Measurements from ENCODE around the gene SPSB4. TPM values are rescaled to one million over a fixed set of nuclear protein-coding genes. Genes with fewer than 3 reads are reported as not detected.

Gene SPSB4
- total RNA-seq, 1 donor from 2014 or later, result 1.2 TPM

- DNase-seq, result no peak
- Histone ChIP-seq H3K4me3 (no peak overlapping the region), H3K36me3 (no peaks in the 10 kb centered on the region), H3K4me1 (no peaks in the 10 kb centered on the region), H3K27ac (no peak overlapping the region), H3K27me3 (no peaks in the 10 kb centered on the region), H3K9me3 (no peaks in the 10 kb centered on the region)
- TF ChIP-seq, protein P1, sequence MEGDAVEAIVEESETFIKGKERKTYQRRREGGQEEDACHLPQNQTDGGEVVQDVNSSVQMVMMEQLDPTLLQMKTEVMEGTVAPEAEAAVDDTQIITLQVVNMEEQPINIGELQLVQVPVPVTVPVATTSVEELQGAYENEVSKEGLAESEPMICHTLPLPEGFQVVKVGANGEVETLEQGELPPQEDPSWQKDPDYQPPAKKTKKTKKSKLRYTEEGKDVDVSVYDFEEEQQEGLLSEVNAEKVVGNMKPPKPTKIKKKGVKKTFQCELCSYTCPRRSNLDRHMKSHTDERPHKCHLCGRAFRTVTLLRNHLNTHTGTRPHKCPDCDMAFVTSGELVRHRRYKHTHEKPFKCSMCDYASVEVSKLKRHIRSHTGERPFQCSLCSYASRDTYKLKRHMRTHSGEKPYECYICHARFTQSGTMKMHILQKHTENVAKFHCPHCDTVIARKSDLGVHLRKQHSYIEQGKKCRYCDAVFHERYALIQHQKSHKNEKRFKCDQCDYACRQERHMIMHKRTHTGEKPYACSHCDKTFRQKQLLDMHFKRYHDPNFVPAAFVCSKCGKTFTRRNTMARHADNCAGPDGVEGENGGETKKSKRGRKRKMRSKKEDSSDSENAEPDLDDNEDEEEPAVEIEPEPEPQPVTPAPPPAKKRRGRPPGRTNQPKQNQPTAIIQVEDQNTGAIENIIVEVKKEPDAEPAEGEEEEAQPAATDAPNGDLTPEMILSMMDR (IDR thresholded peaks at IDR 0.05), result no peak
- no peak for ATAC-seq
- intact Hi-C loops (cut with DNase I), result no loop called here
These were observed 9.2 kb downstream of the SPSB4 start for GRCh38 chr3:141060327-141060726.

DNA sequence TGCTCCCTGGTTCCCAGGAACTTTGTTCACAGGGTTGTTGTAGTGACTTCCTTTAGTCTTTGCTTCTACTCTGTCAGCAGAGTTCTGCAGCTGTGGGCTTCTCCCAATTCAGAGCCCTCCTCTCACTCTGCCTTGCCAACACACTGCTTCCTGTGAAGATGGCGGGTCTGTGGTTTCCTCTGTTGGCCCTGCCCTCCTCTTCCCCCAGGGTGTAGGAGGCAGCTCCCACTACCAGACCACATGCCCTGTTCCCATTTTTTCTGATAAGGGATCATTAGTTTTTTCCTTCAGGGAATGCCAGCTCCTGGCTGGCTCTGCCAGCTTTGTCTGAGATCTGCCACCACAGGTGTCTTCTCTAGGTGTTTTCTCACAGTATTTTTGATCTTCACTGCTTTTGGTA is 12.7 kb downstream of the SPSB4 start:
- intact Hi-C loops (cut with DNase I), result no loop called here
- Histone ChIP-seq H3K36me3 (no peaks in the 10 kb centered on the region), H3K27me3 (no peaks in the 10 kb centered on the region), H3K4me1 (no peaks in the 10 kb centered on the region), H3K9me3 (no peaks in the 10 kb centered on the region), H3K4me3 (no peak overlapping the region), H3K27ac (no peak overlapping the region)
- TF ChIP-seq, protein P1 (IDR thresholded peaks at IDR 0.05), result no peak
- DNase-seq (peak; percentile 32), ATAC-seq (no peak)

GRCh38 chr3:141064255-141064926 is 13.2 kb downstream of the SPSB4 start:
- no peaks in the 10 kb centered on the region for H3K36me3 ChIP-seq
- TF ChIP-seq, protein P1 (IDR thresholded peaks at IDR 0.05), result no peak
- H3K4me1 ChIP-seq, result no peaks in the 10 kb centered on the region
- DNase-seq, result no peak
- H3K9me3 ChIP-seq, result no peaks in the 10 kb centered on the region
- H3K27me3 ChIP-seq, result no peaks in the 10 kb centered on the region
- intact Hi-C loops (cut with DNase I), result no loop called here
- no peak for ATAC-seq
- H3K4me3 ChIP-seq, result no peak overlapping the region
- H3K27ac ChIP-seq, result no peak overlapping the region

DNA sequence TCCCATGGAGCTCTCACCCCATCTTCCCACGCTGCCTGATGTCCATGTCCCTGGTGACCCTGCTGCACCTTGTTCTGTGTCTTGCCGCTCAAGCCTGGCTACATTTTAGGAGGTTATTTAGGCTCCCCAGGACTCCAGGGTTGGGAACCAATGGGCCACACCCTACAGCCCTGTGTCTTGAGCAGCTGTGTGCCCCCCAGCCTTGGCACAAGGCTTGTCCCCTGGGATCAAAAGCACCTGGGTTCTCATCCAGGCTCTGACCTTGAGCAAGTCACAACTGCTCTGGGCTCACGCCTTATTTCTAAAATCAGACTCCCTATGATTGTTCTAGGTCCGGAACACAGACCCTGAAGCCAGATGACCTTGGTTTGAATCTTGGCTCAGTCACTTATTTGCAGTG is 14.1 kb downstream of the SPSB4 start:
- DNase-seq (peak; percentile 30), ATAC-seq (no peak)
- H3K27ac ChIP-seq, result no peak overlapping the region
- TF ChIP-seq, protein P1 (IDR thresholded peaks at IDR 0.05), result no peak
- intact Hi-C loops (cut with DNase I), result no loop called here
- H3K27me3 ChIP-seq, result no peaks in the 10 kb centered on the region
- no peak overlapping the region for H3K4me3 ChIP-seq
- no peaks in the 10 kb centered on the region for H3K36me3 ChIP-seq
- no peaks in the 10 kb centered on the region for H3K9me3 ChIP-seq
- no peaks in the 10 kb centered on the region for H3K4me1 ChIP-seq

DNA sequence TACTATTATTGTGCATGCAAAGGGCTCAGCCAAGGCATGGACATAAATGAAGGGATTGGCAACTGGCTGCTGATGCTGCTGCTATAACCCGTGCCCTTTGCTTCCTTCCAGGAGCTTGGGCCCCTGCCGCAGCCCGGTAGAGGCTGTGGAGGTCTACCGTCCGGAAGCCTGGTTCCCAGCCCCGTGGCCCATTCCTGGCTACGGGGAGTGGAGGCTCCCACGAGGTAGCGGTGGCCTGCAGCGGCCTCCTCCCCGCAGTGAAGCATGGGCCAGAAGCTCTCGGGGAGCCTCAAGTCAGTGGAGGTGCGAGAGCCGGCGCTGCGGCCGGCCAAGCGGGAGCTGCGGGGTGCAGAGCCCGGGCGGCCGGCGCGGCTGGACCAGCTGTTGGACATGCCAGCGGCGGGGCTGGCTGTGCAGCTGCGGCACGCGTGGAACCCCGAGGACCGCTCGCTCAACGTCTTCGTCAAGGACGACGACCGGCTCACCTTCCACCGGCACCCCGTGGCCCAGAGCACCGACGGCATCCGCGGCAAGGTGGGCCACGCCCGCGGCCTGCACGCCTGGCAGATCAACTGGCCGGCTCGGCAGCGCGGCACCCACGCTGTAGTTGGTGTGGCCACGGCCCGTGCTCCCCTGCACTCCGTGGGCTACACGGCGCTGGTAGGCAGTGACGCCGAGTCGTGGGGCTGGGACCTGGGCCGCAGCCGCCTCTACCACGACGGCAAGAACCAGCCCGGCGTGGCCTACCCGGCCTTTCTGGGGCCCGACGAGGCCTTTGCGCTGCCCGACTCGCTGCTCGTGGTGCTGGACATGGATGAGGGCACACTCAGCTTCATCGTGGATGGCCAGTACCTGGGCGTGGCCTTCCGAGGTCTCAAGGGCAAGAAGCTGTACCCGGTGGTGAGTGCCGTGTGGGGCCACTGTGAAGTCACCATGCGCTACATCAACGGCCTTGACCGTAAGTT is 15.0 kb downstream of the SPSB4 start:
- no peaks in the 10 kb centered on the region for H3K27me3 ChIP-seq
- H3K4me1 ChIP-seq, result no peaks in the 10 kb centered on the region
- peak; percentile 32 for ATAC-seq
- TF ChIP-seq, protein P1 (IDR thresholded peaks at IDR 0.05), result no peak
- no peak overlapping the region for H3K27ac ChIP-seq
- intact Hi-C loops (cut with DNase I), result no loop called here
- no peaks in the 10 kb centered on the region for H3K36me3 ChIP-seq
- peak; percentile 56 for DNase-seq
- H3K9me3 ChIP-seq, result no peaks in the 10 kb centered on the region
- H3K4me3 ChIP-seq, result no peak overlapping the region
